Osteocyte (in vitro differentiated cells): ENCODE results near the gene SMCR8. TPM values are rescaled to one million over a fixed set of nuclear protein-coding genes. Genes with fewer than 3 reads are reported as not detected.

ENCODE experiments used
- DNase-seq: peaks from one replicate; pipeline ENCODE4 v3.0.0; 2021; ENCODE audit warnings: mixed read lengths; ENCODE audit not compliant: unreplicated experiment; ENCODE audit errors: extremely low spot score
- H3K27ac Mint-ChIP-seq: one replicate; pipeline ENCODE4 v1.8.0; 2021; ENCODE audit warnings: mild to moderate bottlenecking, mixed read lengths; ENCODE audit not compliant: unreplicated experiment
- H3K27me3 Mint-ChIP-seq: one replicate; pipeline ENCODE4 v1.8.0; 2021; ENCODE audit warnings: mixed read lengths; ENCODE audit not compliant: unreplicated experiment
- H3K36me3 Mint-ChIP-seq: one replicate; pipeline ENCODE4 v1.8.0; 2021; ENCODE audit warnings: mixed read lengths; ENCODE audit not compliant: unreplicated experiment
- H3K4me1 Mint-ChIP-seq: one replicate; pipeline ENCODE4 v1.8.0; 2021; ENCODE audit warnings: mixed read lengths; ENCODE audit not compliant: unreplicated experiment
- H3K4me3 Mint-ChIP-seq: one replicate; pipeline ENCODE4 v1.8.0; 2021; ENCODE audit warnings: mild to moderate bottlenecking, moderate library complexity, mixed read lengths; ENCODE audit not compliant: unreplicated experiment
- H3K9me3 Mint-ChIP-seq: one replicate; pipeline ENCODE4 v1.8.0; 2021; ENCODE audit warnings: mixed read lengths; ENCODE audit not compliant: unreplicated experiment
- total RNA-seq: library from RNA; stranded (reverse); gene quantifications from 2 replicates; pipeline ENCODE4 v1.2.1, GENCODE V29; 2021
- TF ChIP-seq, protein P1 (sequence below): fragments of 200-600 bp; sonication (generic); IDR thresholded peaks from 2 replicates; pipeline ENCODE4 v1.5.0; 2021; ENCODE audit warnings: antibody characterized with exemption, mild to moderate bottlenecking, moderate library complexity

Gene SMCR8
- total RNA-seq, 1 donor from 2014 or later: 19.8 TPM

DNA sequence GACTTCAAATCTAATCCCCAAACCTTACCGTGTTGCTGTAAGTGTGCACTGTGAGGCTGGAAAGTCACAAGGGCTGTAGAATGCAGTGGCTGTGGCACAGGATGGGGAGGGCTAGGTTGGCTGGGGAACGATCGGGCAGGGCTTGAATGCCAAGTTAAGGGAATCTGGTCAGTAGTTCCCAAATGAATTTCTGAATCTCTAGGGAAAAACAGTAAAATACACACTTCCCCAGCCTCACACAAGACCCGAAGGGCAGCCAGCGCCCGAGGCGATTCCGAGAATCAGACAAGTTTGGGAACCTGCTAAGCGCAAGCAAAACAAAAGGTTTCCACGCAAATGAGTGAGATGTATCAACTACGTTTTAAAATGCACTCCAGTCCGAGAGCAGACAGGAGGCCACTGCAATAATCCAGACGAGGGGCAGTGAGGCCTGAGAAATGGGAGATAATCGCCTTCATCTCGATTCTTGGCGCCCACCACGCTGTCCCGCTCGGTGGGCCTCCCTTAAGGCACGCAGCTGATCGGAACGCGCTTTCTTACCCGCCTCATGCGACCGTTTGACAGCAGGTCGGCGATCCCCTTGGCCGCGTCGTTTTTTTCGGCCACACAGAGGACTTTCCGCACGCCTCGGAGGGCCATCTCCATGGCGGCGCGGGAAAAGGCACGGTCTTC, 898 bp upstream of the SMCR8 start:
- H3K4me3 Mint-ChIP-seq: peak overlapping the region; percentile 93
- DNase-seq: no peak
- no peaks in the 10 kb centered on the region for H3K9me3 Mint-ChIP-seq
- TF ChIP-seq, protein P1, sequence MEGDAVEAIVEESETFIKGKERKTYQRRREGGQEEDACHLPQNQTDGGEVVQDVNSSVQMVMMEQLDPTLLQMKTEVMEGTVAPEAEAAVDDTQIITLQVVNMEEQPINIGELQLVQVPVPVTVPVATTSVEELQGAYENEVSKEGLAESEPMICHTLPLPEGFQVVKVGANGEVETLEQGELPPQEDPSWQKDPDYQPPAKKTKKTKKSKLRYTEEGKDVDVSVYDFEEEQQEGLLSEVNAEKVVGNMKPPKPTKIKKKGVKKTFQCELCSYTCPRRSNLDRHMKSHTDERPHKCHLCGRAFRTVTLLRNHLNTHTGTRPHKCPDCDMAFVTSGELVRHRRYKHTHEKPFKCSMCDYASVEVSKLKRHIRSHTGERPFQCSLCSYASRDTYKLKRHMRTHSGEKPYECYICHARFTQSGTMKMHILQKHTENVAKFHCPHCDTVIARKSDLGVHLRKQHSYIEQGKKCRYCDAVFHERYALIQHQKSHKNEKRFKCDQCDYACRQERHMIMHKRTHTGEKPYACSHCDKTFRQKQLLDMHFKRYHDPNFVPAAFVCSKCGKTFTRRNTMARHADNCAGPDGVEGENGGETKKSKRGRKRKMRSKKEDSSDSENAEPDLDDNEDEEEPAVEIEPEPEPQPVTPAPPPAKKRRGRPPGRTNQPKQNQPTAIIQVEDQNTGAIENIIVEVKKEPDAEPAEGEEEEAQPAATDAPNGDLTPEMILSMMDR: no peak
- peak overlapping the region; percentile 99 for H3K27ac Mint-ChIP-seq
- H3K4me1 Mint-ChIP-seq: peaks cover 56% of the 10 kb centered on the region
- H3K27me3 Mint-ChIP-seq: no peaks in the 10 kb centered on the region
- peaks cover 10% of the 10 kb centered on the region for H3K36me3 Mint-ChIP-seq

DNA sequence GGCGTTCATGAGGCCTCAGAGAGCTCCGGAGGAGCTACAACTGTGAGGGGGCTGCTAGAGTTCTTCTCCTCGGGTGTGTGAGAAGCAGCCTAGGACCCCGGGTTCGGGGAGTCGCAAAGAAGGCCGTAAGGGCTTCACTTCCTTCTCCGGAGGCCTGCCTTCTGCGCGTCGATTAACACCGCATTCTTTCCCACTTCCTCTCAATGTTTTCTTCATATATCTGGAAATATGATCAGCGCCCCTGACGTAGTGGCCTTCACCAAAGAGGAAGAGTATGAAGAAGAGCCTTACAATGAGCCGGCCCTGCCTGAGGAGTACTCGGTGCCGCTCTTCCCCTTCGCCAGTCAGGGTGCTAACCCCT, 449 bp downstream of the SMCR8 start:
- peaks cover 68% of the 10 kb centered on the region for H3K4me1 Mint-ChIP-seq
- H3K27me3 Mint-ChIP-seq: no peaks in the 10 kb centered on the region
- DNase-seq: no peak
- TF ChIP-seq, protein P1: no peak
- H3K4me3 Mint-ChIP-seq: peak overlapping the region; percentile 93
- H3K27ac Mint-ChIP-seq: peak overlapping the region; percentile 99
- no peaks in the 10 kb centered on the region for H3K9me3 Mint-ChIP-seq
- H3K36me3 Mint-ChIP-seq: peaks cover 6% of the 10 kb centered on the region

DNA sequence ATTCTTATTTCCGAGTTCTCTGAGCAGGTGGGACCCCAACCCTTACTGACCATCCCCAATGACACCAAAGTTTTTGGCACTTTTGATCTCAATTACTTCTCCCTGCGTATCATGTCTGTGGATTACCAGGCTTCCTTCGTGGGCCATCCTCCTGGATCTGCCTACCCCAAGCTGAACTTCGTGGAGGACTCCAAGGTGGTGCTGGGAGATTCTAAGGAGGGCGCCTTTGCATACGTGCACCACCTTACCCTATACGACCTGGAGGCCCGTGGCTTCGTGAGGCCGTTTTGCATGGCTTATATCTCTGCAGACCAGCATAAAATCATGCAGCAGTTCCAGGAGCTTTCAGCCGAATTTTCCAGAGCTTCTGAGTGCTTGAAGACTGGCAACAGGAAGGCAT, 868 bp downstream of the SMCR8 start:
- H3K27me3 Mint-ChIP-seq: no peaks in the 10 kb centered on the region
- TF ChIP-seq, protein P1: no peak
- H3K36me3 Mint-ChIP-seq: peaks cover 6% of the 10 kb centered on the region
- no peak for DNase-seq
- H3K27ac Mint-ChIP-seq: peak overlapping the region; percentile 99
- H3K4me3 Mint-ChIP-seq: peak overlapping the region; percentile 93
- no peaks in the 10 kb centered on the region for H3K9me3 Mint-ChIP-seq
- peaks cover 68% of the 10 kb centered on the region for H3K4me1 Mint-ChIP-seq

DNA sequence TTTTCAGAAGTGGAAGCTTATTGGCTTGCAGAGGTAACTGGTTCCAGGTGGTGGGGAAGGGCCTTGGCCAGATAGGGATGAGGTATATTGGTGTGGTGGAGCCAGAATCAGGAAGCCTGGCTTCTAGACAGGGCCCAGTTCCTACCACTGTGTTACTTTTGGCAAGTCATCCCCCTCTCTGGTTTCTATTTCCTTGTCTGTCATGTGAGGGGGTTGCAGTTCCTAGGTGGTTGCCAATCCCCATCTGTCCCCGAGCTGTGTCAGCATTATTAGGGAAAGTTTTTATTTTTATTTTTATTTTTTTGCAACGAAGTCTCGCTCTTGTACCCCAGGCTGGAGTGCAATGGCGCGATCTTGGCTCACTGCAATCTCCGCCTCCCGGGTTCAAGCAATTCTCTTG, 3.0 kb downstream of the SMCR8 start:
- Mint-ChIP-seq H3K36me3 (peaks cover 11% of the 10 kb centered on the region), H3K9me3 (no peaks in the 10 kb centered on the region), H3K4me3 (peak overlapping the region; percentile 93), H3K4me1 (peaks cover 58% of the 10 kb centered on the region), H3K27ac (no peak overlapping the region), H3K27me3 (no peaks in the 10 kb centered on the region)
- TF ChIP-seq, protein P1: no peak
- DNase-seq: no peak

DNA sequence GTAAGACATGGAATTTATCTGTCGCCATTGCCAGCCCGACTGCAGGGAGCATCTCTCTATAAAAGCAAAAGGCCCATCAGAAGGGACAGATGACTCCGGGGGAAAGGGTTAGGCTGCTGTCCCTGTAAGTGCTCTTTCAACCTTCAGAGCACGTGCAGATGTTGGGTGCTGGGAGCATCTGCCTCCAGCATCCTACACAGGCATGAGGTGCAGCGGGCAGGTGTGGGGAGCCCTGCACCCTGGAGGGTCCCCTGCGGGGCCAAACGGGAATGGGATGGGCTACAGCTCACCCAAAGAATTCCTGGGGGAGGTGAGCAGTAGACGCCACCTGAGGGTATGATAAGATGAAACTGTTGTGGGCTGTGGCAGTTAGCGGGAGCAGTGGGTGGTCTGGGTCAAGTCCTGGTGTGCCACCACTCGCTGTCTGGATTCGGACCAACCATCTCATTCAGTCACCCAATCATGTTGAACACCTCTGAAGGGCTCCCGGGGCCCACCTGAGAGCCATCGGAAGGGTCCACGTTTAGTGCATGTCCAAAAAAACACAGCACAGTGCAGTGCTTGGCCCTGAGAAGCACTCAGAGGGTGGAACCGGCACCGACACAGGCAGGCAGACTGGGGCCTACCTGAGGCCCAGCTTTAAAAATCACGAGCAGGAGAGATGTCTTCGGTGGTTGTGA, 3.8 kb downstream of the SMCR8 start:
- Mint-ChIP-seq H3K4me3 (peak overlapping the region; percentile 20), H3K36me3 (peaks cover 11% of the 10 kb centered on the region), H3K27ac (no peak overlapping the region), H3K9me3 (no peaks in the 10 kb centered on the region), H3K27me3 (no peaks in the 10 kb centered on the region), H3K4me1 (peaks cover 50% of the 10 kb centered on the region)
- no peak for DNase-seq
- TF ChIP-seq, protein P1: no peak
